ENCODE data around the gene NKAIN4. TPM values are rescaled to one million over a fixed set of nuclear protein-coding genes. Genes with fewer than 3 reads are reported as not detected.
A peak's percentile ranks its signal among the peaks of the same experiment; 100 is the strongest.

The NKAIN4 gene
- total RNA-seq, 1 donor from 2014 or later: 10.2 TPM

- DNase-seq (ENCODE audit: extremely low spot score, unreplicated experiment): no peak
- H3K27ac Mint-ChIP-seq: no peak overlapping the region
- H3K36me3 Mint-ChIP-seq: no peaks in the 10 kb centered on the region
- no peak for TF ChIP-seq CTCF (conservative IDR thresholded peaks at IDR 0.05)
- H3K9me3 Mint-ChIP-seq: no peaks in the 10 kb centered on the region
- no peaks in the 10 kb centered on the region for H3K27me3 Mint-ChIP-seq
- H3K4me3 Mint-ChIP-seq: no peak overlapping the region
- H3K4me1 Mint-ChIP-seq (ENCODE audit: unreplicated experiment): no peaks in the 10 kb centered on the region
Measured at GRCh38 chr20:63281742-63282665, 27.7 kb upstream of the NKAIN4 start.

- no peak overlapping the region for H3K4me3 Mint-ChIP-seq
- peak; percentile 60 for TF ChIP-seq CTCF (conservative IDR thresholded peaks at IDR 0.05)
- no peak overlapping the region for H3K27ac Mint-ChIP-seq
- no peaks in the 10 kb centered on the region for H3K4me1 Mint-ChIP-seq (ENCODE audit: unreplicated experiment)
- no peak for DNase-seq (ENCODE audit: extremely low spot score, unreplicated experiment)
- no peaks in the 10 kb centered on the region for H3K9me3 Mint-ChIP-seq
- no peaks in the 10 kb centered on the region for H3K27me3 Mint-ChIP-seq
- no peaks in the 10 kb centered on the region for H3K36me3 Mint-ChIP-seq
Measured at GRCh38 chr20:63280929-63281545, 26.8 kb upstream of the NKAIN4 start.

- Mint-ChIP-seq H3K27ac (no peak overlapping the region), H3K9me3 (no peaks in the 10 kb centered on the region), H3K27me3 (no peaks in the 10 kb centered on the region), H3K4me3 (no peak overlapping the region), H3K36me3 (no peaks in the 10 kb centered on the region), H3K4me1 (ENCODE audit: unreplicated experiment) (peaks cover under 1% of the 10 kb centered on the region)
- DNase-seq (ENCODE audit: extremely low spot score, unreplicated experiment): no peak
- no peak for TF ChIP-seq CTCF (conservative IDR thresholded peaks at IDR 0.05)
Measured at GRCh38 chr20:63280371-63280770, 26.1 kb upstream of the NKAIN4 start.

GRCh38 chr20:63279931-63280330 lies 25.7 kb upstream of the NKAIN4 start:
- Mint-ChIP-seq H3K27ac (no peak overlapping the region), H3K9me3 (no peaks in the 10 kb centered on the region), H3K36me3 (no peaks in the 10 kb centered on the region), H3K4me3 (no peak overlapping the region), H3K27me3 (no peaks in the 10 kb centered on the region), H3K4me1 (ENCODE audit: unreplicated experiment) (peaks cover 5% of the 10 kb centered on the region)
- no peak for TF ChIP-seq CTCF (conservative IDR thresholded peaks at IDR 0.05)
- DNase-seq (ENCODE audit: extremely low spot score, unreplicated experiment): no peak

- no peak overlapping the region for H3K27ac Mint-ChIP-seq
- DNase-seq (ENCODE audit: extremely low spot score, unreplicated experiment): no peak
- no peaks in the 10 kb centered on the region for H3K36me3 Mint-ChIP-seq
- H3K27me3 Mint-ChIP-seq: no peaks in the 10 kb centered on the region
- no peak for TF ChIP-seq CTCF (conservative IDR thresholded peaks at IDR 0.05)
- H3K4me1 Mint-ChIP-seq (ENCODE audit: unreplicated experiment): peaks cover 13% of the 10 kb centered on the region
- H3K4me3 Mint-ChIP-seq: no peak overlapping the region
- H3K9me3 Mint-ChIP-seq: no peaks in the 10 kb centered on the region
Measured at GRCh38 chr20:63278661-63279060, 24.4 kb upstream of the NKAIN4 start.

Measured in type B pancreatic cell (in vitro differentiated cells).